Measurements from ENCODE around the gene UTP18.

GRCh38 chr17:51287412-51287811 lies 27.1 kb downstream of the UTP18 start:
- TF ChIP-seq CTCF (IDR thresholded peaks at IDR 0.05; ENCODE audit: poor library complexity), result no peak
- no peak for TF ChIP-seq EZH2 (IDR thresholded peaks at IDR 0.05; ENCODE audit: borderline replicate concordance)
- TF ChIP-seq EZH2phosphoT487 (IDR thresholded peaks at IDR 0.05; ENCODE audit: low read depth, severe bottlenecking, unreplicated experiment), result no peak

All from hepatocyte (in vitro differentiated cells).